ENCODE data around the gene KIAA1671. TPM values are rescaled to one million over a fixed set of nuclear protein-coding genes. Genes with fewer than 3 reads are reported as not detected.

Gene KIAA1671
- total and polyA plus RNA-seq, 9 of the 15 experiments (the other 6 are each of a cell fraction or from before 2014, with no cell fraction given), result under 0.01 to 0.11 (median 0.02) TPM; not detected in 5

- FAIRE-seq (no peak), DNase-seq (ENCODE audit: extremely low read depth in 1 of 4, low spot score in 3 of 4) (no peak), ATAC-seq (no peak)
- no peak overlapping the region for H3K4me2 ChIP-seq (ENCODE audit: insufficient read depth, low read length)
- peaks cover 7 to 27% of the 10 kb centered on the region in 2 experiments; a peak in 4 of 5 replicates for H3K27me3 ChIP-seq (ENCODE audit: control insufficient read depth in 2 of 2, insufficient read depth in 2 of 2, low read length in 2 of 2)
- no peak overlapping the region for H3K27ac ChIP-seq (ENCODE audit: extremely low read depth, low read depth, low read length)
- in situ Hi-C loops (cut with MboI), result no loop called here
- H3K4me1 ChIP-seq (replicated peaks in 1 of 2; ENCODE audit: control insufficient read depth in 2 of 2, insufficient read depth in 2 of 2, low read length in 2 of 2), result peaks cover 0 to 6% of the 10 kb centered on the region in 2 experiments; a peak in 2 of 5 replicates
- POLR2A ChIA-PET, result no interaction called here
- no peak overlapping the region for H2AFZ ChIP-seq (ENCODE audit: low read depth, low read length)
- no TSS peak for BruUV-seq (replicated peaks)
- intact Hi-C loops (cut with micrococcal nuclease), result no loop called here
- no peaks in the 10 kb centered on the region for H3K9me1 ChIP-seq (ENCODE audit: control insufficient read depth, insufficient read depth, low read length)
- CTCF ChIA-PET (ENCODE audit: low intra/inter-chr PET ratio), result no interaction called here
- no peaks in the 10 kb centered on the region for H3K79me2 ChIP-seq (ENCODE audit: control insufficient read depth, insufficient read depth, low read length)
- H3K4me3 ChIP-seq, result no peak overlapping the region
- no peak overlapping the region for H3K9ac ChIP-seq (ENCODE audit: insufficient read depth in 1 of 2, low read depth in 2 of 2, low read length in 2 of 2)
- WGBS (ENCODE audit: insufficient coverage, low coverage, missing lambda C conversion rate), result 3% methylated on average over 4 of the region's 7 CpGs
- H3K9me3 ChIP-seq (replicated peaks; ENCODE audit: control insufficient read depth, insufficient read depth, low read depth, low read length), result no peaks in the 10 kb centered on the region
- peaks cover 7% of the 10 kb centered on the region for H4K20me1 ChIP-seq (replicated peaks; ENCODE audit: control insufficient read depth, insufficient read depth, low read length)
- no peaks in the 10 kb centered on the region for H3K36me3 ChIP-seq (ENCODE audit: control insufficient read depth, insufficient read depth, low read length)
- TF ChIP-seq KLF10 (CRISPR knock-in tag; IDR thresholded peaks at IDR 0.05) (no peak), NBN (IDR thresholded peaks at IDR 0.05; ENCODE audit: low read depth) (no peak), CBFB (CRISPR knock-in tag; IDR thresholded peaks at IDR 0.05) (no peak), NCOA2 (IDR thresholded peaks at IDR 0.05; ENCODE audit: partially characterized antibody in 2 of 2) (no peak), REST (IDR thresholded peaks at IDR 0.05; ENCODE audit: borderline replicate concordance) (no peak), REST (CRISPR knock-in tag; IDR thresholded peaks at IDR 0.05; ENCODE audit: low read depth) (no peak), ZNF764 (CRISPR knock-in tag; IDR thresholded peaks at IDR 0.05; ENCODE audit: low read depth) (no peak), POLR3G (IDR thresholded peaks at IDR 0.05; ENCODE audit: extremely low read depth, insufficient read length, insufficient replicate concordance) (no peak), MLX (CRISPR knock-in tag; conservative IDR thresholded peaks at IDR 0.05) (no peak), NR2C2 (CRISPR knock-in tag; IDR thresholded peaks at IDR 0.05) (no peak), NR2C2 (tag; IDR thresholded peaks at IDR 0.05) (no peak), KDM1A (IDR thresholded peaks at IDR 0.05) (no peak), PHTF2 (CRISPR knock-in tag; IDR thresholded peaks at IDR 0.05) (no peak), CBX2 (IDR thresholded peaks at IDR 0.05; ENCODE audit: insufficient read depth, low read length, poor library complexity, severe bottlenecking) (no peak), PTBP1 (IDR thresholded peaks at IDR 0.05; ENCODE audit: low read depth, low read length) (no peak)
These were observed 160.8 kb downstream of the KIAA1671 start for GRCh38 chr22:25113316-25113721.
